IMR-90 (cell line): Measurements from ENCODE around the gene FIGLA. TPM values are rescaled to one million over a fixed set of nuclear protein-coding genes. Genes with fewer than 3 reads are reported as not detected.

Experiments
- ATAC-seq: fragments of 200-7000 bp; cut with Tn5 transposase; 2 replicates; pipeline ENCODE4 v1.9.1; 2020; ENCODE audit warnings: low read depth, mild to moderate bottlenecking, moderate library complexity
- Bru-seq: library from RNA; stranded (reverse); fragments of 400-500 nt; gene quantifications from one replicate; lab custom pipeline; 2021; lab: Mats Ljungman, UMichigan
- BruChase-seq, 2 experiments: library from RNA; stranded (reverse); fragments of 400-500 nt; gene quantifications; one replicate each; lab custom pipeline; 2021; lab: Mats Ljungman, UMichigan
- BruUV-seq: library from RNA; stranded (reverse); fragments of 400-500 nt; replicated peaks from 2 replicates; lab custom pipeline; 2021; lab: Mats Ljungman, UMichigan
- CTCF ChIA-PET: fragments of 300-600 bp; formaldehyde crosslinking; extraction: SDS; loops from one replicate; lab custom pipeline; 2021; ENCODE audit warnings: antibody characterized with exemption; lab: Yijun Ruan, JAX
- POLR2A ChIA-PET: fragments of 300-600 bp; sonication (Branson Sonifier 250); formaldehyde crosslinking; loops from one replicate; lab custom pipeline; 2022; ENCODE audit warnings: antibody characterized with exemption; ENCODE audit not compliant: unreplicated experiment; lab: Charles Lee
- DNase-seq: peaks from one replicate; pipeline ENCODE4 v3.0.0; 2013
- H2AFZ ChIP-seq: replicated peaks from 2 replicates; pipeline ENCODE3; 2013; ENCODE audit warnings: low read length, mild to moderate bottlenecking; ENCODE audit not compliant: poor library complexity
- H2AK5ac ChIP-seq: 2 replicates; pipeline ENCODE4 v1.6.1; 2013; ENCODE audit warnings: low read depth, low read length, inconsistent platforms
- H2AK9ac ChIP-seq: replicated peaks from 2 replicates; pipeline ENCODE3; 2013; ENCODE audit warnings: mild to moderate bottlenecking, low read depth, low read length, moderate library complexity; ENCODE audit not compliant: poor library complexity
- H2BK120ac ChIP-seq: 2 replicates; pipeline ENCODE4 v1.6.1; 2013; ENCODE audit warnings: low read depth, low read length, inconsistent platforms
- H2BK15ac ChIP-seq: 3 replicates; pipeline ENCODE4 v1.6.1; 2013; ENCODE audit warnings: low read depth, low read length, inconsistent platforms
- H2BK20ac ChIP-seq: 2 replicates; pipeline ENCODE4 v1.6.1; 2013; ENCODE audit warnings: low read depth, mild to moderate bottlenecking, inconsistent platforms, low read length, moderate library complexity
- H2BK5ac ChIP-seq: 2 replicates; pipeline ENCODE4 v1.6.1; 2013; ENCODE audit warnings: mild to moderate bottlenecking, low read depth, low read length, inconsistent platforms; ENCODE audit not compliant: poor library complexity, severe bottlenecking
- H3K14ac ChIP-seq: replicated peaks from 2 replicates; pipeline ENCODE4 v1.6.1; 2013; ENCODE audit warnings: low read depth, low read length, inconsistent platforms
- H3K18ac ChIP-seq: 2 replicates; pipeline ENCODE4 v1.6.1; 2013; ENCODE audit warnings: low read depth, low read length, control low read depth
- H3K23ac ChIP-seq: 2 replicates; pipeline ENCODE4 v1.6.1; 2013; ENCODE audit warnings: low read depth, low read length, inconsistent platforms
- H3K27ac ChIP-seq: 2 replicates; pipeline ENCODE4 v1.5.1; 2013; ENCODE audit warnings: mild to moderate bottlenecking, control low read depth, low read length; ENCODE audit not compliant: insufficient read depth
- H3K27me3 ChIP-seq: 2 replicates; pipeline ENCODE4 v1.6.1; 2013; ENCODE audit warnings: low read length; ENCODE audit not compliant: control insufficient read depth, insufficient read depth
- H3K36me3 ChIP-seq: 2 replicates; pipeline ENCODE4 v1.6.1; 2013; ENCODE audit warnings: low read length, mixed read lengths; ENCODE audit not compliant: control insufficient read depth, insufficient read depth
- H3K4ac ChIP-seq: 2 replicates; pipeline ENCODE4 v1.6.1; 2013; ENCODE audit warnings: low read depth, low read length, inconsistent platforms
- H3K4me1 ChIP-seq: 2 replicates; pipeline ENCODE4 v1.6.1; 2013; ENCODE audit warnings: low read length, mixed read lengths; ENCODE audit not compliant: control insufficient read depth, insufficient read depth
- H3K4me2 ChIP-seq: 2 replicates; pipeline ENCODE4 v1.6.1; 2013; ENCODE audit warnings: low read depth, mild to moderate bottlenecking, control low read depth, low read length, moderate library complexity
- H3K4me3 ChIP-seq: 2 replicates; pipeline ENCODE4 v1.5.1; 2013; ENCODE audit warnings: low read depth, mild to moderate bottlenecking, control low read depth, low read length, moderate library complexity; ENCODE audit not compliant: insufficient read depth
- H3K56ac ChIP-seq: 2 replicates; pipeline ENCODE4 v1.6.1; 2013; ENCODE audit warnings: low read length, inconsistent platforms; ENCODE audit not compliant: insufficient read depth; ENCODE audit errors: extremely low read depth
- H3K79me1 ChIP-seq, 2 experiments: 2 replicates each; pipeline ENCODE4 v1.6.1; 2013; ENCODE audit warnings: low read length in 2 of 2, inconsistent platforms in 1 of 2, low read depth in 1 of 2
- H3K9ac ChIP-seq: 2 replicates; pipeline ENCODE4 v1.6.1; 2013; ENCODE audit warnings: low read depth, low read length, control low read depth
- H3K9me1 ChIP-seq: 2 replicates; pipeline ENCODE4 v1.6.1; 2013; ENCODE audit warnings: low read length, inconsistent platforms; ENCODE audit not compliant: insufficient read depth
- H3K9me3 ChIP-seq: 2 replicates; pipeline ENCODE4 v1.6.1; 2013; ENCODE audit warnings: low read length; ENCODE audit not compliant: control insufficient read depth, insufficient read depth
- H4K20me1 ChIP-seq: 2 replicates; pipeline ENCODE4 v1.6.1; 2013; ENCODE audit warnings: low read length, inconsistent platforms; ENCODE audit not compliant: insufficient read depth
- H4K5ac ChIP-seq: 2 replicates; pipeline ENCODE4 v1.6.1; 2013; ENCODE audit warnings: mild to moderate bottlenecking, low read depth, low read length, control low read depth
- H4K8ac ChIP-seq, 2 experiments: 2 replicates each; pipeline ENCODE4 v1.6.1; 2013; ENCODE audit warnings: low read depth in 2 of 2, low read length in 2 of 2, control low read depth in 1 of 2, inconsistent platforms in 1 of 2
- H4K91ac ChIP-seq: 2 replicates; pipeline ENCODE4 v1.6.1; 2013; ENCODE audit warnings: low read depth, low read length, inconsistent platforms; ENCODE audit not compliant: insufficient read depth
- BHLHE40 ChIP-seq: fragments of 150-350 bp; IDR thresholded peaks from 2 replicates; pipeline ENCODE4 v1.6.1; 2016; ENCODE audit warnings: mild to moderate bottlenecking, low read depth, low read length
- CEBPB ChIP-seq: IDR thresholded peaks from 2 replicates; pipeline ENCODE4 v1.6.1; 2012; ENCODE audit warnings: low read depth, low read length, improper control_type of control experiment
- CHD1 ChIP-seq: IDR thresholded peaks from 2 replicates; pipeline ENCODE4 v1.6.1; 2012; ENCODE audit warnings: low read depth, low read length, improper control_type of control experiment
- FOS ChIP-seq: fragments of 150-350 bp; IDR thresholded peaks from 2 replicates; pipeline ENCODE4 v1.6.1; 2016; ENCODE audit warnings: low read depth, low read length
- MAZ ChIP-seq: IDR thresholded peaks from 2 replicates; pipeline ENCODE4 v1.6.1; 2012; ENCODE audit warnings: low read depth, mild to moderate bottlenecking, low read length, improper control_type of control experiment, moderate library complexity, borderline replicate concordance
- NFE2L2 ChIP-seq: fragments of 150-350 bp; IDR thresholded peaks from 2 replicates; pipeline ENCODE4 v1.6.1; 2016; ENCODE audit warnings: low read depth, mild to moderate bottlenecking, low read length
- POLR2A ChIP-seq: IDR thresholded peaks from 2 replicates; pipeline ENCODE4 v1.6.1; 2012; ENCODE audit warnings: mild to moderate bottlenecking, low read depth, low read length
- RAD21 ChIP-seq: IDR thresholded peaks from 2 replicates; pipeline ENCODE4 v1.6.1; 2012; ENCODE audit warnings: low read length, improper control_type of control experiment
- RCOR1 ChIP-seq: IDR thresholded peaks from 2 replicates; pipeline ENCODE4 v1.6.1; 2012; ENCODE audit warnings: mild to moderate bottlenecking, low read length, improper control_type of control experiment; ENCODE audit not compliant: insufficient replicate concordance
- SMC3 ChIP-seq: fragments of 150-350 bp; IDR thresholded peaks from 2 replicates; pipeline ENCODE4 v1.6.1; 2016; ENCODE audit warnings: low read depth, mild to moderate bottlenecking, antibody characterized with exemption, low read length, moderate library complexity
- WGBS, 2 experiments: methylation state at CpG; one replicate each; pipeline versions ENCODE4 v1.1.5 to v1.1.7; 2013; ENCODE audit warnings: missing lambda C conversion rate in 2 of 2; ENCODE audit not compliant: insufficient read length in 1 of 2; ENCODE audit errors: extremely low coverage in 2 of 2; 5-methylcytosine and 5-hydroxymethylcytosine counted together
- dilution Hi-C: fragments of 300-500 bp; cut with HindIII; formaldehyde crosslinking; loops from one replicate; pipeline ENCODE4 v1.14.3; 2018; ENCODE audit warnings: low sequenced_read_pairs; ENCODE audit not compliant: unreplicated experiment
- in situ Hi-C: fragments of 300-500 bp; cut with MboI; formaldehyde crosslinking; loops from 3 replicates; pipeline ENCODE4 v1.14.3; 2019; ENCODE audit warnings: low sequenced_read_pairs, inconsistent platforms, mixed read lengths
- intact Hi-C: fragments of 100-400 bp; cut with micrococcal nuclease; formaldehyde crosslinking; loops from 2 replicates; pipeline ENCODE4 v1.10.0; 2022
- long read RNA-seq: library from polyadenylated mRNA; unstranded; transcript quantifications from one replicate; pipeline ENCODE4 v2.0.0, GENCODE V29; 2021; ENCODE audit not compliant: unreplicated experiment
- polyA plus RNA-seq, 3 experiments: library from polyadenylated mRNA; depleted of rRNA; stranded (reverse); fragments of >200 nt; gene quantifications; 2 replicates each; pipeline ENCODE4 v1.2.3, GENCODE V29; 2012; ENCODE audit warnings: low replicate concordance in 1 of 3
- total RNA-seq: library from RNA; depleted of rRNA; stranded (reverse); fragments of >200 nt; gene quantifications from 2 replicates; pipeline ENCODE4 v1.2.3, GENCODE V29; 2012; rRNA removed
- TF ChIP-seq, protein P1 (sequence below): fragments of 150-350 bp; IDR thresholded peaks from 2 replicates; pipeline ENCODE4 v1.6.1; 2017; ENCODE audit warnings: mild to moderate bottlenecking, antibody characterized with exemption, low read length, low read depth
- TF ChIP-seq, protein P2 (sequence below): conservative IDR thresholded peaks from 2 replicates; pipeline ENCODE4 v1.5.1; 2012; ENCODE audit warnings: mild to moderate bottlenecking, low read depth, low read length, improper control_type of control experiment
- TF ChIP-seq, protein P3 (sequence below): fragments of 150-350 bp; IDR thresholded peaks from 2 replicates; pipeline ENCODE4 v1.6.1; 2016; ENCODE audit warnings: low read depth, mild to moderate bottlenecking, low read length, moderate library complexity, borderline replicate concordance

The FIGLA gene, protein sequence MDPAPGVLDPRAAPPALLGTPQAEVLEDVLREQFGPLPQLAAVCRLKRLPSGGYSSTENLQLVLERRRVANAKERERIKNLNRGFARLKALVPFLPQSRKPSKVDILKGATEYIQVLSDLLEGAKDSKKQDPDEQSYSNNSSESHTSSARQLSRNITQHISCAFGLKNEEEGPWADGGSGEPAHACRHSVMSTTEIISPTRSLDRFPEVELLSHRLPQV
- total RNA-seq (not detected in 2 replicates), polyA plus RNA-seq (2012; rRNA removed) (not detected in 2 replicates), Bru-seq, nascent RNA (not detected), BruChase-seq, experiment 1, labeled RNA remaining after a 6-hour chase (not detected), BruChase-seq, experiment 2, labeled RNA remaining after a 2-hour chase (not detected)
- polyA plus RNA-seq (2012; cell fraction: cytosol; rRNA removed) = not detected in 2 replicates
- not detected in 2 replicates for polyA plus RNA-seq (2012; cell fraction: nucleus; rRNA removed; ENCODE audit: low replicate concordance)
- long read RNA-seq = 0 reads

DNA sequence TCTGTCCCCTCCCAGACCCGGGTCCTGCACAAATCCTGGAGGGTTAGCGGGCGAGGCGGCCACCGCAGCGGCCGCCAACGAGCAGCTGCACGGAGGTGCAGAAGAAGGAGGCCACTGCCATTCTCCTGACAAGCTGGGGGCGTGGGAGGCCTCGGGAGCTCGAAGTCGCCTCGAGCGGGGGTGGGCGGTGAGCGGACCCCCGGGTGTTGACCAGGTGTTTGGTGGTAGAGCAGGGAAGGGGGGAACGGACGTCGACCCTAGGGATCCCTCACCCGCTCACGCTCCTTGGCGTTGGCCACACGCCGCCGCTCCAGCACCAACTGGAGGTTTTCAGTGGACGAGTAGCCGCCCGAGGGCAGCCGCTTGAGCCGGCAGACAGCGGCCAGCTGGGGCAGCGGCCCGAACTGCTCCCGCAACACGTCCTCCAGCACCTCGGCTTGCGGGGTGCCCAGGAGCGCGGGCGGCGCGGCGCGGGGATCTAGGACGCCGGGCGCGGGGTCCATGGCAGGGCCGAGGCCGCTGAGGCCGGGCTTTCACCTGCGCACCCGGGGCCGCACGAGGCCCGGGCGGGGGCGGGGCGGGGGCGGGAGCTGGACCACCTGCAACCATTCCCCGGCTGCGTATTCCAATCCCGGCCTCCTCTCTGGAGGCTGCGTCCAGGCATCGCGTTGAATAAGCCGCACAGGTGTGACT is at the start of gene FIGLA:
FIGLA (minus strand) TSS at position 508 of the 693 bp plus-strand sequence; CDS start at position 503, 5 bp downstream.
- H2BK120ac ChIP-seq = no peak within 1 kb of the TSS
- in situ Hi-C loops = no loop called here
- no peak within 1 kb of the TSS for H3K4me3 ChIP-seq
- TF ChIP-seq RCOR1 (no peak), CHD1 (no peak), POLR2A (no peak), SMC3 (no peak), BHLHE40 (no peak), RAD21 (no peak), CEBPB (no peak), NFE2L2 (no peak), MAZ (no peak), FOS (no peak)
- TF ChIP-seq, protein P1, sequence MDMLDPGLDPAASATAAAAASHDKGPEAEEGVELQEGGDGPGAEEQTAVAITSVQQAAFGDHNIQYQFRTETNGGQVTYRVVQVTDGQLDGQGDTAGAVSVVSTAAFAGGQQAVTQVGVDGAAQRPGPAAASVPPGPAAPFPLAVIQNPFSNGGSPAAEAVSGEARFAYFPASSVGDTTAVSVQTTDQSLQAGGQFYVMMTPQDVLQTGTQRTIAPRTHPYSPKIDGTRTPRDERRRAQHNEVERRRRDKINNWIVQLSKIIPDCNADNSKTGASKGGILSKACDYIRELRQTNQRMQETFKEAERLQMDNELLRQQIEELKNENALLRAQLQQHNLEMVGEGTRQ = no peak
- TF ChIP-seq, protein P2, sequence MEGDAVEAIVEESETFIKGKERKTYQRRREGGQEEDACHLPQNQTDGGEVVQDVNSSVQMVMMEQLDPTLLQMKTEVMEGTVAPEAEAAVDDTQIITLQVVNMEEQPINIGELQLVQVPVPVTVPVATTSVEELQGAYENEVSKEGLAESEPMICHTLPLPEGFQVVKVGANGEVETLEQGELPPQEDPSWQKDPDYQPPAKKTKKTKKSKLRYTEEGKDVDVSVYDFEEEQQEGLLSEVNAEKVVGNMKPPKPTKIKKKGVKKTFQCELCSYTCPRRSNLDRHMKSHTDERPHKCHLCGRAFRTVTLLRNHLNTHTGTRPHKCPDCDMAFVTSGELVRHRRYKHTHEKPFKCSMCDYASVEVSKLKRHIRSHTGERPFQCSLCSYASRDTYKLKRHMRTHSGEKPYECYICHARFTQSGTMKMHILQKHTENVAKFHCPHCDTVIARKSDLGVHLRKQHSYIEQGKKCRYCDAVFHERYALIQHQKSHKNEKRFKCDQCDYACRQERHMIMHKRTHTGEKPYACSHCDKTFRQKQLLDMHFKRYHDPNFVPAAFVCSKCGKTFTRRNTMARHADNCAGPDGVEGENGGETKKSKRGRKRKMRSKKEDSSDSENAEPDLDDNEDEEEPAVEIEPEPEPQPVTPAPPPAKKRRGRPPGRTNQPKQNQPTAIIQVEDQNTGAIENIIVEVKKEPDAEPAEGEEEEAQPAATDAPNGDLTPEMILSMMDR = no peak
- TF ChIP-seq, protein P3, sequence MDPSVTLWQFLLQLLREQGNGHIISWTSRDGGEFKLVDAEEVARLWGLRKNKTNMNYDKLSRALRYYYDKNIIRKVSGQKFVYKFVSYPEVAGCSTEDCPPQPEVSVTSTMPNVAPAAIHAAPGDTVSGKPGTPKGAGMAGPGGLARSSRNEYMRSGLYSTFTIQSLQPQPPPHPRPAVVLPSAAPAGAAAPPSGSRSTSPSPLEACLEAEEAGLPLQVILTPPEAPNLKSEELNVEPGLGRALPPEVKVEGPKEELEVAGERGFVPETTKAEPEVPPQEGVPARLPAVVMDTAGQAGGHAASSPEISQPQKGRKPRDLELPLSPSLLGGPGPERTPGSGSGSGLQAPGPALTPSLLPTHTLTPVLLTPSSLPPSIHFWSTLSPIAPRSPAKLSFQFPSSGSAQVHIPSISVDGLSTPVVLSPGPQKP = no peak

More for the DNA sequence above, at the start of gene FIGLA:
- no peaks in the 10 kb centered on the region for H3K4me1 ChIP-seq
- H3K4ac ChIP-seq = no peak within 1 kb of the TSS
- no peak within 1 kb of the TSS for H4K91ac ChIP-seq
- no peak within 1 kb of the TSS for H3K4me2 ChIP-seq
- 2% methylated on average over 38 of the region's 69 CpGs; no CpG with 5 or more reads in 1 of the 2 experiments for WGBS, 2 experiments
- dilution Hi-C loops = no loop called here
- no peak within 1 kb of the TSS for H4K8ac ChIP-seq
- no peak within 1 kb of the TSS for H3K56ac ChIP-seq
- H3K18ac ChIP-seq = no peak within 1 kb of the TSS
- H3K9me1 ChIP-seq = no peaks in the 10 kb centered on the region
- peaks cover 33% of the 10 kb centered on the region for H3K27me3 ChIP-seq
- POLR2A ChIA-PET = interaction anchor here (0.6 kb wide), 1 partner anchor 101 kb away, joined by 4 read pairs; no protein-coding TSS in a partner anchor
- H3K9me3 ChIP-seq = no peaks in the 10 kb centered on the region
- H2BK15ac ChIP-seq = no peak within 1 kb of the TSS
- H3K36me3 ChIP-seq = no peaks in the 10 kb centered on the region
- ATAC-seq (peak; percentile 29), DNase-seq (no peak)
- H3K27ac ChIP-seq = no peak within 1 kb of the TSS
- no peak within 1 kb of the TSS for H3K9ac ChIP-seq
- no peak within 1 kb of the TSS for H2BK20ac ChIP-seq
- no TSS peak for BruUV-seq
- no peak within 1 kb of the TSS for H2BK5ac ChIP-seq
- H3K79me1 ChIP-seq = no peaks in the 10 kb centered on the region
- intact Hi-C loops = no loop called here
- peak within 1 kb of the TSS; percentile 27 for H2AFZ ChIP-seq
- CTCF ChIA-PET = no interaction called here
- H3K23ac ChIP-seq = no peak within 1 kb of the TSS
- no peak within 1 kb of the TSS for H2AK9ac ChIP-seq
- H4K5ac ChIP-seq = no peak within 1 kb of the TSS
- H4K20me1 ChIP-seq = no peaks in the 10 kb centered on the region
- no peak within 1 kb of the TSS for H3K14ac ChIP-seq
- no peak within 1 kb of the TSS for H2AK5ac ChIP-seq
